Globus pallidus (tissue), 1 donor: ENCODE results near the gene ADNP2.
"Not testable (repeated sequence)": the region's sequence is repeated elsewhere in the genome, so short reads cannot be mapped to it uniquely, and the experiment has no call there.

Experiments
- DNase-seq: peaks from one replicate; pipeline ENCODE4 v3.0.0-alpha.2; 2015; ENCODE audit warnings: low spot score

The ADNP2 gene

DNA sequence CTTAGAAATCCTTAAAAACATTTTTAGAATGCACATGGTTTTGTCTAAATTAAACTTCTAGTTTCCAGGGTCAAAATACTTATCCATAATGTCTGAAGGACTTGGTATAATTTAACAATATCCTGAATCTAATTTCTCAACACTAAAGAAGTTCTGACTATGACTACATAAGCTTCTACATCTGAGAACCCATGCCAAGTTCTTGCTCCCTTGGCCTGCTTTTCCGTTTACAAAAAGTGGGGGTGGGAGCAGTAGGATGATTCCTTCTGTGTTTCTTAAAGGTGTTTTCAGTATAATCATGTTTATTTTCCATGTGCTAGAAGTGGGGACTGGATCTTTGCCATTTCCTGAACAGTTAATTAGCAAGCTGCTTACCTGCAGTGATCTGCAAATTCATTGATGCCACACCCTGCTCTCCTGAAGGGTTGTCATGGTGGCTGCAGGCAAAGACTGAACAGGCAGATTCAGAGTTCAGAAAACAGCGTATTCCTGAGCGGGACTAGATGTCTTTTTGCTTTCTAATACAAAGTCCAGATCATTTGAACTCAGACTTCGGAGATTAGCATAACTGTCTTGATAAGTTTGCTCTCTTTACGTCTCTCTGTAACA is 36.2 kb downstream of the ADNP2 start:
- no peak for DNase-seq

GRCh38 chr18:80147037-80147417 is 38.0 kb downstream of the ADNP2 start:
- peak; percentile 6 for DNase-seq

DNA sequence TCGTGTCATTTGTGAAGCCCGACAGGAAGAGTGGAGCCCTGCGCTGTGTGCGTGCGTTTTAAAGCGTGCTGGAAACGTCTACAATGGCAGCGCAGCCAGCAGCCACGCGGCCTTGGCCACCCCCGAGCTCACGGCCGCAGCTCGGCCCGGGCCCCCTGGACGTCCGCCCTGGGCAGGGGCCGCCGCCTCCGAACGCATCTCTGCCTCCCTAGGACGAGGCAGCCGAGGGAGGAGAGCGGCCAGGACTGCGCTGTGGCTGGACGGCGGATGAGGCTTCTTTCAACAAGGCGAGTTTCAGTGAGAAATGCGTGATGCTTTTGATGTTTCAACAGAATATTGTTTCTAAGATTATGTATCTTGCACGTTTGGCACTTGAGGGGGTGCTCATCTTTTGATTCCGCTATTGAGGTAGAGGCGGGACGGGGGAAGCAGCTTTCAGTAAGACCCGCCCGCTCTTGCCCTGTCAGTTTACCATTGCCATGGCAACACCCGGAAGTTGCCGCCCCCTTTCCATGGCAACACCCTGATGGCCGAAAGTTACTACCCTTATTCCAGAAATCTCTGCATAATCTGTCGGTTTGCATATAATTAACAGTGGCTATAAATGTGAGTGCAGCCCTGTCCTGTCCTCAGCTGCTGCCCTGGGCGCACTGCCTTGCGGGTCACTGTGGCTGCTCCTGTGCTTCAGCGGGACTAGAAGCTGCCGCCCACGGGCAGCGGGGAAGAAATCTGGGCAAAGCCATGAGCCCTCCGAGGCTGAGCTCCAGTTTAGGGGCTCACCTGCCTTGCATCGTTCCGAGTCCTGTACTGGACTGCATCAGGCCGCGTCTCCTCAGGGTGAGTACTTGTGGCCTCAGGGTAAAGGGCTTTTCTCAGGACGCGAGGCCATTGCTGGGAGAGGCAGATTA is 38.6 kb downstream of the ADNP2 start:
- peak; percentile 88 for DNase-seq

- no peak for DNase-seq
These were observed 39.5 kb downstream of the ADNP2 start for GRCh38 chr18:80148326-80149199.

DNA sequence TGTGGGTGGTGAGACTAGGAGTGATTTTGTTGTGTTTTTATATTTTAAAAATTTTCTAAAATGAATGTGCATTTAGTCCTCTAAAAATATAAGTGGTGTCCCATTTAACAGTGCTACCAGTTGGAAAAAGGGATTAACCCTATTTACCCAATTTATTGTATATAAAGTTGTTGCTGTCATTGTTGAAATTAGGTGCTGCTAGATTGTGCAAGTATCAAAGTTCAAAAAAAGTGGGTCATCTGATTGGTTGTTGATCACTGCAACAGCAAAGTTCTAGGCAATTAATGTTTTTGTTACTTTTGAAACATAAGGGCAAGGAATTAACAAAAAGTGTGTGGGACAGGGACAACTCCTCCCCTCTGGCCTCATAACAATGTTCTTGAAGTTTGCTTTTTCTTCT is 40.6 kb downstream of the ADNP2 start:
- no peak for DNase-seq

- DNase-seq = no peak
These were observed 45.2 kb downstream of the ADNP2 start for GRCh38 chr18:80154293-80154692.

- peak; percentile 73 for DNase-seq
These were observed 48.8 kb downstream of the ADNP2 start for GRCh38 chr18:80157708-80158343.

DNA sequence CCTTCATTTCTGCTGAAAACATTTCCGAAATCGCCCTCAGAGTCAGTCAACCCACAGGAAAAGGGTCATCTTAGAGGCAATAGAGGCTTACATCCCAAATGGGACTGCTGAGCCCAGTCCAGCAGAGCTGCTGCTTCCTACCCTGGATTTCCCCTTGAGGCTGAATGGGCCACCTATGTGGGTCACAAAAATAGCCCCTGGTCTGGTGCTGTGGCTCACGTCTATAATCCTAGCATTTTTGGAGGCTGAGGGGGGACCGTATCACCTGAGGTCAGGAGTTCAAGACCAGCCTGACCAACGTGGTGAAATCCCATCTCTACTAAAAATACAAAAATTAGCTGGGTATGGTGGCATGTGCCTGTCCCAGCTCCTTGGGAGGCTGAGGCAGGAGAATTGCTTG is 49.3 kb downstream of the ADNP2 start:
- no peak for DNase-seq

- DNase-seq = peak; percentile 11
These were observed 50.9 kb downstream of the ADNP2 start for GRCh38 chr18:80159713-80160636.

GRCh38 chr18:80161781-80162417 is 52.8 kb downstream of the ADNP2 start:
- no peak for DNase-seq

- DNase-seq = no peak
These were observed 54.1 kb downstream of the ADNP2 start for GRCh38 chr18:80163183-80163582.

DNA sequence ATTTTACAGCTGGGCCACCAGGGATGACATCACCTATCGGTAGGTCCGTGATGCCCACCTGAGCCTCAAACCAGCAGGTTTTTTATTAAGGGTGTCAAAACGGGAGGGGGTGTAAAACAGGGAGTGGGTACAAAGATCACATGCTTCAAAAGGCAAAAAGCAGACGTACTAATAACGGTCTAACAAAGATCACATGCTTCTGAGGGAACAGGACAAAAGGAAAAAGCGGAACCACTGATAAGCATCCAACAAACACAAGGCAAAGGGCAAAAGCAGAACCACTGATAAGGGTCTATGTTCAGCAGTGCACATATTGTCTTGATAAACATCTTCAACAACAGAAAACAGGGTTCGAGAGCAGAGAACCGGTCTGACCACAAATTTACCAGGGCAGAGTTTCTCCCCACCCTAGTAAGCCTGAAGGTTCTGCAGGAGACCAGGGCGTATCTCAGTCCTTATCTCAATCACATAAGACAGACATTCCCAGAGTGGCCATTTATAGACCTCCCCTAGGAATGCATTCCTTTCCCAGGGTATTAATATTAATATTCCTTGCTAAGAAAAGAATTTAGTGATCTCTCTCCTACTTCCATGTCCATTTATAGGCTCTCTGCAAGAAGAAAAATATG is 55.8 kb downstream of the ADNP2 start:
- not testable (repeated sequence) for DNase-seq

- no peak for DNase-seq
These were observed 57.2 kb downstream of the ADNP2 start for GRCh38 chr18:80166240-80166639.

- no peak for DNase-seq
These were observed 57.7 kb downstream of the ADNP2 start for GRCh38 chr18:80166725-80167124.

DNA sequence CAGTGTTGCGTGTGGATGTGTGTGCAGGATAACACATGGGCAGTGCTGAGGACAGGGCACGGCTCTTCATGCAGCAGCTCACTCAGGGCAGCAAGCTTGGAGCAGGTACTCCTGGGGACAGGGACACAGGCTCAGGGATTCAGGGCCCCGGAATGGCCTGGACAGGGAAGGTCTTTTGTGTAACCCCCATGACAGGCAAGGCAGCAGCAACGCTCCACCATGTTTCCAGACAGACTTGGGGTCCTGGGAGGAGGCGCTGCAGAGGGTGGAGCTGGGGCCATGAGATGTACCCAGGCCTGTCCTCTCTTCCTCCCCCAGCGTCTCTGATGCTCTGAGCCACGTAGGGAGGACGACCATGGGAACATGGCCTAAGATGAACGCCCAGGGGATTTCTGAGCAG is 58.3 kb downstream of the ADNP2 start:
- no peak for DNase-seq

GRCh38 chr18:80167931-80168330 is 58.9 kb downstream of the ADNP2 start:
- no peak for DNase-seq

DNA sequence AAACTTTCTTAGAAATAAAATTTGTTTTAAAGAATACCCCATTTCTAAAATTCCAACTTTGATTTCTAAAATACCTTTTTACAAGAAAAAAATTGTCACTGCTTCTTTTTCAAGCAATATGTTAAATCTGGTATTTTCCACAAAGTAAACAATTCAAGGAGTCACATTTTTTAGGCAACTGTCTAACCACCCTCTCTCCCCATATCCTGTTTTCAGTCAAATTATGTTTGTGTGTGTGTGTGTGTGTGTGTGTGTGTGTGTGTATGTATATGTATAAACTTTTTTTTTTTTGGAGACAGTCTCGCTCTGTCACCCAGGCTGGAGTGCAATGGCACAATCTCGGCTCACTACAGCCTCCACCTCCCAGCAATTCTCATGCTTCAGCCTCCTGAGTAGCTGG is 59.3 kb downstream of the ADNP2 start:
- DNase-seq = no peak

DNA sequence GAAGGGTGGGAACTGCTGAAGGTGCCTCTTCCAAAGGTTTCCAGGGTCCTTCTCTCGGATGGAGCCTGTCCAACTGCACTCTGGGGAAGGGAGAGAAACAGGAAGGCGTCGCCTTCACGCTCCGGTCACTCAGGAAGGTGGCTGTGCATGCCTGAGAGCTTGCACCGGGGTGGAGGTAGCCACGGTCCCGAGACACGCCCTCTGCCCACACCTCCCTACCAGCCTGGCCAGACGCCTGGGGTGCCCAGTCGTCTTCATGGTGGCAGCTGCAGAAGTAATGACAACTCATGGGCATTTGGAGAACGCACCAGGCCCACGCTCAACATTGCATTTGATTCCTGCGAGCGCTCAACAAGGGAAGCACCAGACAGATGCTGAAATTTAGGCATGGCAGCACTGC is 59.9 kb downstream of the ADNP2 start:
- no peak for DNase-seq

- no peak for DNase-seq
These were observed 60.5 kb downstream of the ADNP2 start for GRCh38 chr18:80169607-80170006.
